Liver (tissue), 9 donors: Measurements from ENCODE around the gene OGT. TPM values are rescaled to one million over a fixed set of nuclear protein-coding genes. Genes with fewer than 3 reads are reported as not detected.
"Not testable (repeated sequence)": the region's sequence is repeated elsewhere in the genome, so short reads cannot be mapped to it uniquely, and the experiment has no call there.

Experiments
- DNase-seq: peaks from one replicate; pipeline ENCODE4 v3.0.0-alpha.2; 2017; ENCODE audit warnings: low spot score
- H3K27ac ChIP-seq, 2 donors: one replicate each; pipeline ENCODE4 v1.7.0; 2013; ENCODE audit warnings: inconsistent platforms in 2 of 2, low read length in 2 of 2, control low read depth in 1 of 2, low read depth in 1 of 2, mild to moderate bottlenecking in 1 of 2
- H3K27me3 ChIP-seq, 4 donors: one replicate each; pipeline versions ENCODE4 v1.6.1 to v1.7.0; 2013; ENCODE audit warnings: low read length in 3 of 4, inconsistent platforms in 1 of 4, mild to moderate bottlenecking in 1 of 4, moderate library complexity in 1 of 4; ENCODE audit not compliant: control insufficient read depth in 4 of 4, insufficient read depth in 4 of 4
- H3K36me3 ChIP-seq, 4 donors: one replicate each; pipeline versions ENCODE4 v1.6.1 to v1.7.0; 2013; ENCODE audit warnings: low read length in 3 of 4, mild to moderate bottlenecking in 3 of 4, low read depth in 1 of 4, moderate library complexity in 1 of 4; ENCODE audit not compliant: control insufficient read depth in 4 of 4, insufficient read depth in 3 of 4
- H3K4me1 ChIP-seq, 4 donors: one replicate each; pipeline versions ENCODE4 v1.6.1 to v1.7.0; 2013; ENCODE audit warnings: low read length in 3 of 4, mild to moderate bottlenecking in 3 of 4, moderate library complexity in 1 of 4; ENCODE audit not compliant: control insufficient read depth in 4 of 4, insufficient read depth in 4 of 4
- H3K4me3 ChIP-seq, 3 donors: one replicate each; pipeline versions ENCODE4 v1.6.1 to v1.7.0; 2013; ENCODE audit warnings: low read length in 3 of 3, control low read depth in 1 of 3, low read depth in 1 of 3, mild to moderate bottlenecking in 1 of 3
- H3K9ac ChIP-seq, 2 donors: one replicate each; pipeline ENCODE4 v1.7.0; 2013; ENCODE audit warnings: low read length in 2 of 2, mild to moderate bottlenecking in 2 of 2, moderate library complexity in 2 of 2, control low read depth in 1 of 2, low read depth in 1 of 2
- H3K9me3 ChIP-seq, 4 donors: one replicate each; pipeline versions ENCODE4 v1.6.1 to v1.7.0; 2013; ENCODE audit warnings: low read length in 3 of 4; ENCODE audit not compliant: control insufficient read depth in 4 of 4
- CTCF ChIP-seq: fragments of 150-350 bp; IDR thresholded peaks from 2 replicates; pipeline ENCODE4 v1.5.1; 2017; ENCODE audit warnings: improper control_type of control experiment, low read depth, low read length; ENCODE audit not compliant: missing input control
- FOXA1 ChIP-seq: IDR thresholded peaks from 2 replicates; pipeline ENCODE4 v1.6.1; 2016; ENCODE audit warnings: antibody characterized with exemption
- FOXA2 ChIP-seq: IDR thresholded peaks from 2 replicates; pipeline ENCODE4 v1.6.1; 2016; ENCODE audit warnings: antibody characterized with exemption
- GABPA ChIP-seq, 2 donors: IDR thresholded peaks in 1 of 2; conservative IDR thresholded peaks in 1 of 2; 2 replicates each; pipeline ENCODE4 v1.6.1; 2016; ENCODE audit warnings: antibody characterized with exemption in 2 of 2, mild to moderate bottlenecking in 1 of 2, moderate library complexity in 1 of 2
- HNF4A ChIP-seq, 2 donors: conservative IDR thresholded peaks; 2 replicates each; pipeline ENCODE4 v1.6.1; 2016; ENCODE audit warnings: antibody characterized with exemption in 2 of 2, mild to moderate bottlenecking in 2 of 2
- JUND ChIP-seq, 2 donors: IDR thresholded peaks; 2 replicates each; pipeline ENCODE4 v1.6.1; 2016; ENCODE audit warnings: antibody characterized with exemption in 2 of 2
- MAX ChIP-seq: IDR thresholded peaks from 2 replicates; pipeline ENCODE4 v1.6.1; 2016; ENCODE audit warnings: antibody characterized with exemption
- RAD21 ChIP-seq, 2 donors: IDR thresholded peaks; 2 replicates each; pipeline ENCODE4 v1.6.1; 2016; ENCODE audit warnings: antibody characterized with exemption in 2 of 2, mild to moderate bottlenecking in 2 of 2
- RXRA ChIP-seq, 2 donors: IDR thresholded peaks; 2 replicates each; pipeline ENCODE4 v1.6.1; 2017 to 2018; ENCODE audit warnings: antibody characterized with exemption in 2 of 2, mild to moderate bottlenecking in 1 of 2
- SP1 ChIP-seq: IDR thresholded peaks from 2 replicates; pipeline ENCODE4 v1.6.1; 2018; ENCODE audit warnings: antibody characterized with exemption, mild to moderate bottlenecking
- TAF1 ChIP-seq: conservative IDR thresholded peaks from 2 replicates; pipeline ENCODE4 v1.6.1; 2016; ENCODE audit warnings: antibody characterized with exemption, mild to moderate bottlenecking
- ZBTB33 ChIP-seq: IDR thresholded peaks from 2 replicates; pipeline ENCODE4 v1.6.1; 2016; ENCODE audit warnings: antibody characterized with exemption
- WGBS: extraction: QIAGEN DNeasy Blood & Tissue Kit; methylation state at CpG from one replicate; pipeline ENCODE4 v1.1.7; 2013; 5-methylcytosine and 5-hydroxymethylcytosine counted together
- polyA plus RNA-seq, 2 donors: library from polyadenylated mRNA; stranded (reverse) in 1 of 2; unstranded in 1 of 2; fragments of 200-250 nt in 1 of 2; fragments of >200 nt in 1 of 2; fragmentation: Nextera tagmentation in 1 of 2; extraction: Ambion mirVana in 1 of 2; gene quantifications; one replicate each; pipeline versions ENCODE4 v1.2.1 to v1.2.3, GENCODE V29; 2013 to 2015
- total RNA-seq, 2 donors: library from RNA; depleted of rRNA; stranded (reverse); fragments of >200 nt; gene quantifications; one replicate each; pipeline ENCODE4 v1.2.3, GENCODE V29; 2014
- donor health status: healthy.
- donor health status: healthy.
- donor health status: healthy.
- donor health status: healthy.
- donor health status: healthy.

Gene OGT
- total and polyA plus RNA-seq, 4 donors = 10.8 to 72.7 (median 47.3) TPM

- peaks cover 4 to 69% (median 45%) of the 10 kb centered on the region in 4 donors for H3K36me3 ChIP-seq
- H3K27ac ChIP-seq = no peak overlapping the region
- TF ChIP-seq RXRA (IDR thresholded peaks at IDR 0.05) (no peak), ZBTB33 (no peak)
- WGBS = 81% methylated on average over 9 of the region's 9 CpGs
- H3K27me3 ChIP-seq = no peaks in the 10 kb centered on the region
- H3K4me3 ChIP-seq = no peak overlapping the region
- no peaks in the 10 kb centered on the region for H3K9me3 ChIP-seq
- H3K9ac ChIP-seq = no peak overlapping the region
- no peak for DNase-seq
- no peaks in the 10 kb centered on the region for H3K4me1 ChIP-seq
Observed at GRCh38 chrX:71565474-71566041, 32.7 kb downstream of the OGT start.

GRCh38 chrX:71571390-71571789 lies 38.5 kb downstream of the OGT start:
- not testable (repeated sequence) for H3K27ac ChIP-seq, H3K4me1 ChIP-seq, DNase-seq, H3K9me3 ChIP-seq, H3K9ac ChIP-seq, H3K4me3 ChIP-seq, H3K27me3 ChIP-seq
- peaks cover 4 to 43% (median 34%) of the 10 kb centered on the region in 4 donors for H3K36me3 ChIP-seq
- 96% methylated on average over 8 of the region's 8 CpGs for WGBS

GRCh38 chrX:71573590-71573989 lies 40.7 kb downstream of the OGT start:
- WGBS = 92% methylated on average over 2 of the region's 2 CpGs
- H3K4me3 ChIP-seq = no peak overlapping the region
- no peak overlapping the region for H3K9ac ChIP-seq
- no peaks in the 10 kb centered on the region for H3K27me3 ChIP-seq
- no peak for DNase-seq
- no peaks in the 10 kb centered on the region for H3K9me3 ChIP-seq
- no peak overlapping the region for H3K27ac ChIP-seq
- peaks cover 3 to 30% (median 22%) of the 10 kb centered on the region in 4 donors for H3K36me3 ChIP-seq
- no peaks in the 10 kb centered on the region for H3K4me1 ChIP-seq
- TF ChIP-seq CTCF (no peak), HNF4A (conservative IDR thresholded peaks at IDR 0.05) (no peak), FOXA1 (no peak), JUND (IDR thresholded peaks at IDR 0.05) (no peak), TAF1 (no peak), MAX (no peak), SP1 (no peak), RAD21 (IDR thresholded peaks at IDR 0.05) (no peak), FOXA2 (no peak), GABPA (IDR thresholded peaks at IDR 0.05 in 1 of 2, conservative IDR thresholded peaks at IDR 0.05 in 1 of 2) (no peak)
